SW480 (cell line): ENCODE results near the gene CPEB2.

Experiments
- DNase-seq: peaks from one replicate; pipeline ENCODE4 v3.0.0-alpha.2; 2016; ENCODE audit warnings: low spot score

The CPEB2 gene

DNA sequence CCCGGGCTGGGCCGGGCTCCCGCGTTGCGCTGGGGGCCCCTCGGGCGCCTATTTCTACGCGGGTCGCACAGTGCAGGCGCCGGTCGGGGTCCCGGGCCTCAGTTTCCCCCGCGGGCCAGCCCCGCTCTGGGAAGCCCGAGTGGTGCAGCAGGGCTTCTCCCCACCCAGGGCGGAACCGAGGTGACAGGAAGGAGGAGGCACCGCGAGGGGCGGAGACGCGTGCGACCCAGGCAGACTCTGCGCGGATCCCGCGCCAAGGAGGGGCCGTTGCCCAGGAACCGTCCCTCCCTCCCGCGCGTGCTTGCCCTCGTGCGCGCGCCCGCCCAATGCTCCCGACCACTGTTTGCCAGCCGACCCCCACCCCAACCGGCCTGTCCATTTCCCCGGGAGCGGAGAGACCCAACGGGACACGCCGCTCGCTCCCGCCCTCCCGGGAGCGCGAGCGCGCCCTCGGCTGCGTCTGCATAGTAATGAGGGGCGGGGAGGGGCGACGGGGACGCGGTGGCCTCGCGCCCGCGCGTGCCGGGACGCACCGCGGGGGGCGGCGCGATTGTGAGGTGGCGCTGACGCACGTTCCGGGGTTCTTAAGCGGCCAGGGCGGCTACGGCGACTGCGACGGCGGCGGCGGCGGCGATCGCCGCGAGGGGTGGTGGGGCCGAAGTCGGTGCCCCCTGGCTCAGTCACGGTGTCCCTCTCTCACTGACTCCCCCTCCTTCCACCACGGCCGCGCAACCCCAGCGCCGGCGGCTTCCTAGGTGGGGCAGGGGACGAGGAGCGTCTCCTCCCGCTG, at the start of gene CPEB2:
Gene CPEB2 (plus strand): TSS at position 613 of the 790 bp plus-strand sequence. CDS start 193 bp downstream, outside the sequence.
- peak; percentile 85 for DNase-seq

DNA sequence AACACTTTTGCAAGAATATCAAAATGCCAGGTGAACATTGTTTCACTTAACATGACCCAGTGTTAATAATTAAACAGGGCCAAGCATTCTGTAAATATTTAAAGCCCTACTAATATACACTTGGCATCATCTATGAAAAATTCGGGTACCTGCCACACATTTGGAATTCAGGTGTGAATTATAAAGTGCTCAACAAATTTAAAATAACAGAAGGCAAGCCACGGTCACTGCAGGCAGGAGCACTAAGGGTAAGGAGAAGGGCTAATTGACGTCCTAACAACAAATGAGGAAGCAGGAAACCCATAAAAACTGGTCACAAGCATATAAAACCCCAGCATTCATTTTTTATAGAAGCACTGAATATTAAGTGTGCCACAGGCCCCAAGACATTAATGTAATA, 43.8 kb upstream of the CPEB2 start:
- DNase-seq = peak; percentile 1

DNA sequence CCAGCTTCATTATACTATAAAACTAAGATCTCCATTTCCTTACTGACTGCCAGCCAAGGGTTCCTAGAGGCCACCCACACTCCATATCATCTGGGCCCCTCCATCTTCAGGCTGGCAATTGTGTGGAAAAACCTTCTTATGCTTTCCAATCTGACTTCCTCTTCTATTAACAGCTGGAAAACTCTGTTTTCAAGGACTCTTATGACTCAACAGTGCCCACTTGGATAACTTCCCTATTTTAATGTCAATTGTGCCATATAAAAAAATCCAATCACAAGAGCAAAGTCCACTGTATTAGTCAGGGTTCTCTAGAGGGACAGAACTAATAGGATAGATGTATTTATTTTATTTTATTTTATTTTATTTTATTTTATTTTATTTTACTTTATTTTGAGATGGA, 41.0 kb upstream of the CPEB2 start:
- DNase-seq = no peak

DNA sequence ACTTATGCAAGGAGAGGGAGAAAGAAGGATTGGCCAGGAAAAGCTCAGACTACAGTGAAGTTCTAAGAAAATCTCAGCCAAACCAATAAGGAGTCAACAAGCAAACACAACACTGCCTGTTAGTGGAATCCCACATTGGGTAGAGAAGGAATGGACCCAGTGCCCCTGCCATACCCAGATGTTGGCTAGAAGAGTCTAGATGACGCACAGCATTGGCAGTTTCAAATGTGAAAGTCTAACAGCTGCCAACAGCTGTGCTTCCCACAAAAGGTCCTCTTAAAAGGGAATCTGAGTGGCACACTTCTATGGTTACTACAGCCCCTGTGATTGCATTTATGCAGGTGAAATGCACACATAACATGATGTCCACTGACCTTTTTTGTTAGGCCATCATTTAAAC, 37.2 kb upstream of the CPEB2 start:
- DNase-seq = no peak

DNA sequence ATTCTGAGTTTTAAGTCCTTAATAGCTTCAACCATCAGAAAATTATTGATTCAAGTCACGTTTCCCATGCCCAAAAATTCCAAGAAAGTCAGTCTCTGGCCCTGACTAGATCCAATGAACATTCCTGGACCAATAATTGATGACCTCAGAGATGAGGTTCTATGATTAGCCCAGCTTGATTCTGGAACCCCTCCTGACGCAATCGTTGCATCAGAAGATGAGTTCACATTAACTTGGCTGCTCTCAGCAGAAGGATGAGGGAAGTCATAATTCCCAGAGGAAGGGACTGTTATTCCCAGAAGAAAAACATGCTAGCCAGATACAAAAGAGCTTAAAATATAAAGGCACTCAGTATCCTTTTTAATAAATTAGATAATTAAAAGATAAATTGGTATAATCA, 34.3 kb upstream of the CPEB2 start:
- DNase-seq = no peak

DNA sequence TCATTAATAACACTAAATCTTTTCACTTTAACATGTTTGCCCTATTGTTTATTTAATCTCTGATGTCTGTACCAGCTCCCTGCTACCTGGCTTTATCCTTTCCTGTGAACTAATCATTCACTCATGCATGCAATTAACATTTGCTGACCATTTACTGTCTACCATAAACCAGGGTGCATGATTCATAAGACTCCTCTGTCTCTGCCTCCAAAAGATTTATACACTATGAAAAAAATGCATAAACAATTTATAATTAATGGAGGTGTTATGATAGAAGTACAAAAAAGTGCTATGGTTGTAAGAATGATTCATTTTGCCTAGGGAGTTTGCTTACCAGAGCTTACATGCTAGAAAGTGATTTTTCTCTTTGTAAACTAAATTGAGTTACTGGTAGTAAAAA, 24.5 kb upstream of the CPEB2 start:
- DNase-seq = no peak

DNA sequence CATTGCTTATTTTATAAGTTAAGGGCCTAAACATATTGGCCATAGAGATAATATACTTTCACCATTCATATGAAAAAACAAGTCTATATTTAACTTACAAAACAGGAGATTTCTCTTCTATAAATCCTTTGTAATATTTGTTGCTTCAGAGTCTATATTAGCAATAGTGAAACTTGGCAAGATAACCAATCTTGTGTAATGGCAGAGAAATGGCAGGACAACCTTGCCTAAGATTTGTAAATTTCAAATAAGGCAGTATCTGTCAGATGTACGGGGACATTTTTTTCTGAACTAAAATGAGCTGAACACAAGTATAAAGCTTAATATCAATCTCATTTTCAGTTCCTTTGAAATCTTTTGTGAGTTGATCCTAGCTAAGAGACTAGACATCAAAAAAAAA, 17.8 kb upstream of the CPEB2 start:
- DNase-seq = no peak

DNA sequence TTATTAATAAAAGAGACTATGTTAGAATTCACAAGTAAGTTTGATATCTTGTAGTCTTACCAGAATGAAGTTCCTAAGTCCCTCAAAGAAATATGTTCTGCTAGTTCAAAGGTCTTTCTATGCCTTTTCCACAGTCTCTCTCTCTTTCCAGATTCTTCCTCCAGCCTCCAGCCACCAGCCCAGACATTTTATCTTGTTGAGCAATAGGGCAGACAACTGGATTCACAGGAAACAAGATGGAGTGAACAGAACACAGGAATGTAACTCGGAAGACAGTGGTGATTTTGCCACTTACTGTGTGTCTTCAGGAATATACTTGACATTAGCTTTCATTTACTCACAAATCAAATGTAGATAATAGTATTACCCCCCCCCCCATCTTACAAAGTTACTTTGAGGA, 17.1 kb upstream of the CPEB2 start:
- DNase-seq = no peak

DNA sequence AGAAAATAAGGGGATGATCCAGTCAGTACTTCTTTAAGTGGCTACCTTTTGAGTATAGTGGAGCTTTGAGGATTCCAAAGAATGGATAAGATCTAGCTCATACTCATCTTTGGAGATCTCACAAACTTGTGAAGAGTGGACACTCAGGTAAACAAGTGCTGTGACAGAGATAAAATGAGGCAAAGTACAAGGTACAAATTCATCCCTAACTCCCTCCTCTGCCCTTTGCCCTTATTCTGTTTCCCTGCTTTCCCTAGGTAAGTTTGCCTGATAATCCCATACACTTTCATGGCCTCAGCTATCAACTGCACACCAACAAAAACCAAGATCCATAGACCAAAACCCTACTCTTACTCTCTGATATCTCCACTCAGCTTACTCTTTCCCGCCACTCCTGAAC, 16.4 kb upstream of the CPEB2 start:
- DNase-seq = no peak

DNA sequence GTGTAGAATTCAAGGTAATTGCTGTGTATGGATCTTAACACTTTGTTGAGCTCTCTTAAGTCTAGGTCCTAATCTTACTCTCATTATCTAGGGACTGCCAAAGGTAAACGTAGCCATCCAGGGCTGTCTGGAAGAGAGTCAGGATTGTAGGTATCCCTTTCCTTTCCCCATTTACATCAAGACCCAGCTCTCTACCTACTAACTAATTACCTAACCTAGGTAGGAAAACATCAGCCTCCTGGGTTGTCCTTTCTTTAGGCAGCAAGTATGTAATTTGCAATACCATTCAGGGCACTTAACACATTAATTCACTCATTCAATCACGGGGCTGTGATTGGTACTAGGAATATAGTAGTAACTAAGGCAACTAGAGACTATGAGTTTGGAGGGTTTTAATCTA, 15.2 kb upstream of the CPEB2 start:
- no peak for DNase-seq

DNA sequence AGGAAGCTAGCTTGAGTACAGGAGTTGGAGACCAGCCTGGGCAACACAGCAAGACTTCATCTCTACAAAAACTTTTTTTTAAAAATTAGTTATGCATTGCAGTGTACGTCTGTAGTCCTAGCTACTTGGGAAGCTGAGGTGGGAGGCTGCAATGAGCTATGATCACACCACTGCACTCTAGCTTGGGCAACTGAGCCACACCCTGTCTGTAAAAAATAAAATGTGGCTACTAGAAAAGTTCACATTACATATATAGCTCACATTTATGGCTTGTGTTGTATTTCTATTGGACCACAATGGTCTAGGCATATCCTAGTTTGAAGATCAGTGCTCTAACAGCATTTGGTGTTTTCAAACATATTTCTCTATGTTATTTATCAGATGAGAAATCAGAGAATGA, 11.8 kb upstream of the CPEB2 start:
- DNase-seq = no peak

DNA sequence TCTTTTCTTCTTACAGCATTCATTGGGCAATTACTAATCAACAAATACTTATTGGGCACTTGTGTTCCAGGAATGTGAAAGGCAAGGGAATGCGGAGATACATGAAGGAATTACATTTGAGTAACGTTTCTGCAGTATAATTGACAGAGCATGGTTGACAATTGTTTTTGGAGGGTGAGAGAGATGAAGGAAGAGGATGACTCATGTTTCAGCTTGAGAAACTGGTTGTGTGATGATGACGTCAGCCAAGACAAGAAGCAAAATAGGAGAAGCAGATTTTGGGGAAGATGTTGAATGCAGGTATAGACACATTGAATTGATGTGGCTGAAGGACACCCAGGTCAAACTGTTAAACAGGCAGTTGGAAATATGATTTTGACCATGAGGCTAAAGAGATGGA, 8.0 kb upstream of the CPEB2 start:
- no peak for DNase-seq

DNA sequence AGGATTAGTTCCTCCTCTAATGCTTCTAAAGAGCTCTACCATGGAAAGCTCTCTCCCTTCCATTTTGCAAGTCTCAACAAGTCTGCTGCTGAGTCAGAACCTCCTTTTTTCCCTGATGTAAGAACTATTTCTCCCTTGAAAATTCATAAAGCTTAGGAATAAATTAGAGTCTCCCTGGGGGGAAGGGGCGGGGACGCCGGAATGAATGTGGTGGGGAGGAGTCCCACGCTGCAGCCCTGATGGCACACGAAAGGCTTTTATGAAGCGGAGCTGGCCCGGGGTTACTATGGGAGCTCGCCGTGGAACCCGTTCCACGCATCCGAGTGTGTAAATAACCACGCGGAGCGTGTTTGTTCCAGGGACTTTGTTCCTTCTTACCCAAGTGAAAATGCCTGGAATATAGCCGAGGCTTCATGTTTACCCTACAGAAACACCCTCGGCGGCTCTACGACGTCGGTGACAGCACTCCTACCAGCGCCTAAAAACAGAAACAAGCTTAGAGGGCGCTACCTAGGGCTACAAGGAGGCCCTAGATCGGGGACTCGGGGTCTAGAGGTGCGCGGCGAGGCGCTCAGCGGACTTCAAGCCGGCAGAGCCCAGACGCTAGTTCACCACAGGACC, 923 bp upstream of the CPEB2 start:
- DNase-seq = peak; percentile 78

DNA sequence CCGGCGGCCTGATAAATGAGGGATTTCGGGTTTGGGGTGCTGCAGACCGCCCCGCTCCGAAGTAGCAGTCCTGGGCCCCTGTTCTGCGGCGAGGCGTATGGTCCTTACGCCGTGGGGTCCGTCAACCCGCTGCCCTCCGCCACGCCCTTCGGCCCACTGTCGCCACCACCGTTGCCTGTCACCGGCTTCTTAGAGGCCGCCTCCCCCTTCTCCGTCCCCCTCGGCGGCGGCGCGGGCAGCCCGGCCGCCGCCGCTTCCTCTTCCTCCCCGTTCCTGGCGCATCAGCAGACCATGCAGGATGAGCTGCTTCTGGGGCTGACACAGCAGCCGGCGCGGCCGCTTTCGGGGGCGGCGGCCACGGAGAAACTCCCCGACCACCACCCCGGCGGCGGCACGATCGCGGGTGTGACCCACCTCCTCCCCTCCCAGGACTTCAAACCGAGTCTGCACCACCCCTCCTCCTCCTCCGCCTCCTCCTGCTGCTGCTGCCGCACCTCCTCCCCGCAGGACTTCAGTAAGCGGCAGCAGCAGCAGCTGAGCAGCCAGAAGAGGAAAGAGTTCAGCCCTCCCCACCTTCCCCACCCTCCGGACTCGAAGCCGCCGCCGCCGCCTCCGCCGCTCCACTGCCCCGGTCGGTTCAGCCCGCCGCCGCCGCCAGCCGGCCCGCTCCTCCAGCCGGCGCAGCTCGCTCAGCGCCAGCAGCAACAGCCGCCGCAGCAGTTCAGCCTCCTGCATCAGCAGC, 549 bp downstream of the CPEB2 start:
- peak; percentile 70 for DNase-seq

DNA sequence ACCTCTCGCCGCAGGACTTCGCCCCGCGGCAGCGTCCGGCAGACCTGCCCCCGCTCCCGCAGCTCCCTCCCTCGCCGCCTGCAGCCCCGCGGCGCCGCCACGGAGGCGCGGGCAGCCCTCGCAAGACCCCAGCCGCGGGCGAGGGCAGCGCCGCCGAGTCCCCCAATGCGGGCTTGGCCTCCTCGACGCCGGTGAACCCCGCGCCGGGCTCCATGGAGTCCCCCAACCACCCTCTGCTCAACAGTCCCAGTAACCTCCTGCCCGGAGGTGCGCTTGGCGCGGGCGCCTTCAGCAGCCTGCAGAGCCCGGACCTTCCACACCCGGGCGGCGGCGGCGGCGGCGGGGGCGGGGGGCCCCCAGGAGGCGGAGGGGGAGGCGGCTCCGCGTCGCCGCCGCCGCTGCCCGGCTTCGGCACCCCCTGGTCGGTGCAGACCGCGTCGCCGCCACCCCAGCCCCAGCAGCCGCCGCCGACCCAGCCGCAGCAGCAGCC, 1.2 kb downstream of the CPEB2 start:
- DNase-seq = peak; percentile 28

DNA sequence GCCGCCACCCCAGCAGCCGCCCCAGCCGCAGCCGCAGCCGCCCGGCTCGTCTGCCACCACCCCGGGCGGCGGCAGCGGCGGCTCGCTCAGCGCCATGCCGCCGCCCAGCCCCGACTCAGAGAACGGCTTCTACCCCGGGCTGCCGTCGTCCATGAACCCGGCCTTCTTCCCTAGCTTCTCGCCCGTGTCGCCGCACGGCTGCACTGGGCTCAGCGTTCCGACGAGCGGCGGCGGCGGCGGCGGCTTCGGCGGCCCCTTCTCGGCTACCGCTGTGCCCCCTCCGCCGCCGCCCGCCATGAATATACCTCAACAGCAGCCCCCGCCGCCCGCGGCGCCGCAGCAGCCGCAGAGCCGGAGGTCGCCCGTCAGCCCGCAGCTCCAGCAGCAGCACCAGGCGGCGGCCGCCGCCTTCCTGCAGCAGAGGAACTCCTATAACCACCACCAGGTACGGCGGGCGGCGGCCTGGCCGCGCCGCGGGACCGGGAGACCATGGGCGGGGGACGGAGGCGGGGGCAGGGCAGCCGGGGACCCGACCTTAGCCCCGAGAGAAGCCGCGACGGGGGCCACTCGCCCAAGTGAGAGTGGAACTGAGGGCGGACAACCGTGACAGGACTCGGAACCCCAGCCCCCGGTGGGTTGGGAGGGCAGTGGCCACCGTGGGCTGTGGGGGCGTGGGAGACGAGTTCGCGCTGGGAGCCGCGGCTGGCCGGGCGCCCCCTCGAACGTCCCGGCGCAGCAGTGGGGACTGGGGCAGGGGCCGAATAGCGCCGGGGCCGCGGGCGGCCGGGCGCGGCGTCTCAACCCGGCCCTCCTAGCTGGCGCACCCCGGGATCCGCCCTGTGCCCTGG, 1.8 kb downstream of the CPEB2 start:
- DNase-seq = peak; percentile 34

DNA sequence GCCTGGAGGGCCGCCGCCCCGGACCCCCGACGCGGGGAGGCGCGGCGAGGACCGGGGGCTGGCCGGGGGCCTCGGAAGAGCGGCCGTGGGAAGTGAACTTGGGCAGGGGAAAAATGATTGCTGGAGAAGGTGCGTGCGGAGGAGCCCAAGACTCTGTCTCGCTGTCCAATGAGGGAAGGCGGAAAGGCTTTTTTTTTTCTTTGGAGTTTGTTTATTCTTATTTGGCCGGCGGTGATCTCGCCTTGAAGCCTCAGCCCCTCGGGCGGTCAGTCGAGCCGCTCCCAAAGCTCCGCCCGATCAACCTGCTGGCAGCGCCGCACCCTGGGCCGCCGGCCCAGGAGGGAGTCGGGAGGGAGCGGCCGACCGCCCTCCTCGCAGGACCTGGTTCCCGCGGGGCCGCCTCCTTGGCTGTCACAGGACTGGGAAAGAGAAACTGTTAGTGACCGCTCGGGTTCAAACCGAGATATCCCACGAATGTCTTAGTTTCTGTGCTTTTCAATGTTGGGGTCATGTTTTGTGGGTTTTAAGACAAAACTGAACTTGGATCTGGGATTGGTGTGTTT, 2.5 kb downstream of the CPEB2 start:
- peak; percentile 40 for DNase-seq

DNA sequence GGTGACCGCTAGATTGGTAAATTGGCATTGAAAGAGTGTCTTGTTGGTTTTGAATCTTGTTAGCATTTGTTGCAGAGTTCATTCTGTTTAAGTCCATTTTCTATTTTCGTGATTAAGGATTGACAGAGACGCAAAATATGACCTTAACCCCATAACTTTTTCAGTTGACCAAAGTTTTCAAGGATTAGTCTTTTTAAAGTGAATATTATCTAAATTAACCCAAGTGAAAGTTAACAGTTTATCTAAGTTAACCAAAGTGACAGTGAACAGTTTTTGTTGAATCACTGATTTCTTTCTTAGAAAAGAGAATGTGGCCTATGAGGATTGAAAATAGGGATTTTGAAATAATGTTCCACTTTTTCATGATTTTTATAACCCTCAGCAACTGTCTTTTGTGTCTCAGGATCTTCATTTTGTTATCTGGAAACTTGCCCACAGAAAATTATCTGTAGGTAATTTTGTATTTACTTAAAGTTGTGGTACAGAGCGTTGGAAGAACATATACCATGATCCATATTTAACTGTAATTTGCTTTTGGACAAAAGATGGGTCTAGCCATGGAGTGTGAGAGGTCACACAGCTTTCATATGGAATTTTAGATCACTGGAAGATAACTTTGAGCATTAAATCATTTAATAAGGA, 3.3 kb downstream of the CPEB2 start:
- no peak for DNase-seq

DNA sequence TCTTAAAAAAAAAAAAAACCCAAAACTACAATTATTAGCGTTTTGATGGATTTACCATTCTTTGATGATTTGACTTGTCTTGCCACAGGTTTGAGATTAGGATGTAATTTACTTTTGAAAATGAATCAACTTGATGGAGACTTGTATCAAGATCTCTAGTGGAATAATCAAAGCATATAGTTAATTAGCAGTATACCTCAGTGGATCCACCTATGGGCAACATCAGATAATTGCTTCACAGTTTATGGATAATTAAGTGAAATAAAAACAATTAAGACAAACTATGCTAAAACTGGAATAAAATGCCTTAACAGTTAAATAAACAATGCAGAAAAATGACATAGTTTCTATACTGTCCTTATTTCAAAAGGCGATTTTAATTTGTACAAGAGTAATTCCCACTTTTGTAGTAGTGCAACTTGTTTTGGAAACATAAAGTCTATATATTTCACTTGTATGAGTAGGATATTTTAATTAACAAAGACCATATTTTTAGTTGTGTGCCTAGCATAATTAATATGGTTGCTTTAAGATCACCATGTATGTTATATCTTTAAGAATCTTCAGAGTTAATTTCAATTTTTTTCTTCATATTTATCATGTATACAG, 4.2 kb downstream of the CPEB2 start:
- DNase-seq = peak; percentile 9

DNA sequence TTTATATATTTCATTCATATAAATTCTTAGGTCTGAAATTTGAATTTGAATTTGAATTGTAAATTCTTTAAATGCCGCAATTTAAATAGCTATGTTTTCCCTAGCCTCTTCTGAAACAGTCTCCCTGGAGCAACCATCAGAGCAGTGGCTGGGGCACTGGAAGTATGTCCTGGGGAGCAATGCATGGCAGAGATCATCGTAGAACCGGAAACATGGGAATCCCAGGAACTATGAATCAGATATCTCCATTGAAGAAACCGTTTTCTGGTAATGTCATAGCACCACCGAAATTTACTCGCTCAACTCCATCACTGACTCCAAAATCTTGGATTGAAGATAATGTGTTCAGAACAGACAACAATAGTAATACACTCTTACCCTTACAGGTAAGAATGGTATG, 4.9 kb downstream of the CPEB2 start:
- no peak for DNase-seq
